Activated T-cell treated with anti-CD3 and anti-CD28 coated beads, Interleukin-2, amount 50 U/mL, for 48 hours (primary cell): ENCODE results near the gene PCDHGB3.
"Not testable (repeated sequence)": the region's sequence is repeated elsewhere in the genome, so short reads cannot be mapped to it uniquely, and the experiment has no call there.

Experiments
- DNase-seq, 2 experiments: peaks; one replicate each; pipeline ENCODE4 v3.0.0-alpha.2; 2020

Gene PCDHGB3

GRCh38 chr5:141393267-141393666, 23.2 kb downstream of the PCDHGB3 start:
- no peak for DNase-seq

- not testable (repeated sequence) for DNase-seq
Measured at GRCh38 chr5:141394401-141395187, 24.6 kb downstream of the PCDHGB3 start.

- DNase-seq, result peak in 1 of 2 experiments; percentile 58
Measured at GRCh38 chr5:141397756-141398551, 27.9 kb downstream of the PCDHGB3 start, which contains the start of gene PCDHGB5. PCDHGB5 (plus strand) TSS chr5:141397947; CDS start chr5:141398128, 181 bp downstream.

- no peak for DNase-seq
Measured at GRCh38 chr5:141398608-141399007, 28.6 kb downstream of the PCDHGB3 start.

DNA sequence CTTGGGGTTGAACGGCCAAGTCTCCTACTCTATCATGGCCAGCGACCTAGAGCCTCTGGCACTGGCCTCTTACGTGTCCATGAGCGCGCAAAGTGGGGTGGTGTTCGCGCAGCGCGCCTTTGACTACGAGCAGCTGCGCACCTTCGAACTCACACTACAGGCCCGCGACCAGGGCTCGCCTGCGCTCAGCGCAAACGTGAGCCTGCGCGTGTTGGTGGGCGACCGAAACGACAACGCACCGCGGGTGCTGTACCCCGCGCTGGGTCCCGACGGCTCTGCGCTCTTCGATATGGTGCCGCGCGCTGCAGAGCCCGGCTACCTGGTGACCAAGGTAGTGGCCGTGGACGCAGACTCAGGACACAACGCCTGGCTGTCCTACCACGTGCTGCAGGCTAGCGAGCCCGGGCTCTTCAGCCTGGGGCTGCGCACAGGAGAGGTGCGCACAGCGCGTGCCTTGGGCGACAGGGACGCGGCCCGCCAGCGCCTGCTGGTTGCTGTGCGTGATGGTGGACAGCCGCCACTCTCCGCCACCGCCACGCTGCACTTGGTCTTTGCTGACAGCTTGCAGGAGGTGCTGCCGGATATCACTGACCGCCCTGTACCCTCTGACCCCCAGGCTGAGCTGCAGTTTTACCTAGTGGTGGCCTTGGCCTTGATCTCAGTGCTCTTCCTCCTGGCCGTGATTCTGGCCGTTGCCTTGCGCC, 29.7 kb downstream of the PCDHGB3 start:
- DNase-seq, result no peak

DNA sequence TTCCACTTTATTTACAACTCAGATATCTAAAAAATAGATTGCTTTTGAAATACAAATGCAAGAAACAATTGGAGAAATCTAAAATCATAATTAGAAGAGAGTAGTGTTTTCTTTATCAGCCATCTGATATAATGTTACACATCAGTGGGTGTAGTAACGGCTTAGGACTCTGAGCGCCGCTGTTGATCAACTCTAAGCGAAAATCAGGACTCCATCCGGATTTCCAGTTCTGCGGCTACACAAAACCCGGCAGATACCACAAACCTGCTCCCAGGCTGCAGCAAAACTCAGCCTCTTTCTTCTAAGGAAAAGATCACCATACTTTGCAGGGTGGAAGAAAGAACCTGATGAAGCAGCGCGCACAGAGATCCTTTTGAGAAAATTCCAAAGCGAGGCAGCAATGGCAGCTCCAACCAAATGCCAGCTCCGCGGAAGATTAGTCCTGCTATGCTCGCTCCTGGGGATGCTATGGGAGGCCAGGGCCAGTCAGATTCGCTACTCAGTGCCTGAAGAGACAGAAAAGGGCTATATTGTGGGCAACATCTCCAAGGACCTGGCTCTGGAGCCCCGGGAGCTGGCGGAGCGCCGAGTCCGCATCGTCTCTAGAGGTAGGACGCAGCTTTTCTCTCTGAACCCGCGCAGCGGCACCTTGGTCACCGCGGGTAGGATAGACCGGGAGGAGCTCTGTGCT, 32.7 kb downstream of the PCDHGB3 start, which contains the start of gene PCDHGA9:
PCDHGA9 (plus strand) TSS at position 226 of the 691 bp plus-strand sequence; CDS start at position 401, 175 bp downstream.
- no peak for DNase-seq

DNA sequence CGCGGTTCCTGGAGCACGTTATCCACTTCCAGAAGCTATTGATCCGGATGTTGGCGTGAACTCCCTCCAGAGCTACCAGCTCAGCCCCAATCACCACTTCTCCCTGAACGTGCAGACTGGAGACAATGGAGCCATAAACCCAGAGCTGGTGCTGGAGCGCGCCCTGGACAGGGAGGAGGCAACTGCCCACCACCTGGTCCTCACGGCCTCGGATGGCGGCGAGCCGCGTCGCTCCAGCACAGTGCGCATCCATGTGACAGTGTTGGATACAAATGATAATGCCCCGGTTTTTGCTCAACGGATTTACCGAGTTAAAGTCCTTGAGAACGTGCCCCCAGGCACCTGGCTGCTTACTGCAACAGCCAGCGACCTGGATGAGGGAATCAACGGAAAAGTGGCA, 33.3 kb downstream of the PCDHGB3 start:
- no peak for DNase-seq

DNA sequence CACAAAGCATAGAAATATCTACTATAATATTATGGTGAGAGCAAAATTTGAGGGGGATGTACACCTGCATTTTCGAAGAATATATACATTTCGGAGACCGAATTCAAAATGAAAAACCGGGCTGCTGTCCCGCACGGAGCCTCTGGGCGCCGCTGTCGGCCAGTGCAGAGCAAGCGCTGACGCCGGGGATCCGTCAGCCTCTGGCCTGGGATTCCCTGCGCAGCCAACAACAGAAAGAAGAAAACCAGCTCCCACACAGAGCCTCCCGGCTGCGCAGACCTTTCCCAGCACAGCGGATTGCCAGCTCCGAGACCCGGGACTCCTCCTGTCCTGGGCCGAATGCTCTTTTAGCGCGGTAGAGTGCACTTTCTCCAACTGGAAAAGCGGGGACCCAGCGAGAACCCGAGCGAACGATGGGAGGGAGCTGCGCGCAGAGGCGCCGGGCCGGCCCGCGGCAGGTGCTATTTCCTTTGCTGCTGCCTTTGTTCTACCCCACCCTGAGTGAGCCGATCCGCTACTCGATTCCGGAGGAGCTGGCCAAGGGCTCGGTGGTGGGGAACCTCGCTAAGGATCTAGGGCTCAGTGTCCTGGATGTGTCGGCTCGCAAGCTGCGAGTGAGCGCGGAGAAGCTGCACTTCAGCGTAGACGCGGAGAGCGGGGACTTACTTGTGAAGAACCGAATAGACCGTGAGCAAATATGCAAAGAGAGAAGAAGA, 37.9 kb downstream of the PCDHGB3 start, which contains the start of gene PCDHGB6:
PCDHGB6 (plus strand) TSS at position 232 of the 716 bp plus-strand sequence; CDS start at position 414, 182 bp downstream.
- peak; percentile 60 to 64 for DNase-seq

DNA sequence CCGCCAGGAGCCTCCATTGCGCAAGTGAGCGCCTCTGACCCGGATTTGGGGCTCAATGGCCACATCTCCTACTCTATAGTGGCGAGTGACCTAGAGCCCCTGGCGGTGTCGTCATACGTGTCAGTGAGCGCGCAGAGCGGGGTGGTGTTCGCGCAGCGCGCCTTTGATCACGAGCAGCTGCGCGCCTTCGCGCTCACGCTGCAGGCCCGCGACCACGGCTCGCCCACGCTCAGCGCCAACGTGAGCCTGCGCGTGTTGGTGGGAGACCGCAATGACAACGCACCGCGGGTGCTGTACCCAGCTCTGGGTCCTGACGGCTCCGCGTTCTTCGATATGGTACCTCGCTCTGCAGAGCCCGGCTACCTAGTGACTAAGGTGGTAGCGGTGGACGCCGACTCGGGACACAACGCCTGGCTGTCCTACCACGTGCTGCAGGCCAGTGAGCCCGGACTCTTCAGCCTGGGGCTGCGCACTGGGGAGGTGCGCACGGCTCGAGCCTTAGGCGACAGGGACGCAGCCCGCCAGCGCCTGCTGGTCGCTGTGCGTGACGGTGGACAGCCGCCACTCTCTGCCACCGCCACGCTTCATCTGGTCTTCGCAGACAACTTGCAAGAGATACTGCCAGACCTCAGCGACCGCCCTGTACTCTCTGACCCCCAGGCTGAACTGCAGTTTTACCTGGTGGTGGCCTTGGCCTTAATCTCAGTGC, 39.7 kb downstream of the PCDHGB3 start:
- DNase-seq, result no peak

- DNase-seq, result no peak
Measured at GRCh38 chr5:141411575-141411974, 41.5 kb downstream of the PCDHGB3 start.

DNA sequence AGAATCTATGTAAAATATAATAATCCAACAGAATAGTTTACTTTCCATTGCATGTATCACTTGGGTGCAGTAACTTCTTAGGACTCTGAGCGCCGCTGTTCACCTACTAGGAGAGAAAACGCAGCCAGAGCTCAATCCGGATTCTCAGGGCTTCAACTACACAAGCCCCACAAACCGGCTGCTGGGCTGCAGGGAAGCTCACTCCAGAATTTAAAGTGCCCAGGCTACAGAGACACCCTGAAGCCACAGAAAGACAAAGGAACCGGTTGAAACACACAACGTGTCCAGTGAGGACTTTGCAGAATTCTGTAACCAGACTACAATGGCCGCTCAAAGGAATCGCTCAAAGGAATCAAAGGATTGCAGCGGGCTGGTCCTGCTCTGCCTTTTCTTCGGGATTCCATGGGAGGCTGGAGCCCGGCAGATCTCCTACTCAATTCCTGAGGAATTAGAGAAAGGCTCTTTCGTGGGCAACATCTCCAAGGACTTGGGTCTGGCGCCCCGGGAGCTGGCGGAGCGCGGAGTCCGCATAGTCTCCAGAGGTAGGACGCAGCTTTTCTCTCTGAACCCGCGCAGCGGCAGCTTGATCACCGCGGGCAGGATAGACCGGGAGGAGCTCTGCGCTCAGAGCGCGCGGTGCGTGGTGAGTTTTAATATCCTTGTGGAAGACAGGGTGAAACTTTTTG, 43.0 kb downstream of the PCDHGB3 start, which contains the start of gene PCDHGA10:
PCDHGA10 (plus strand) TSS at position 134 of the 686 bp plus-strand sequence; CDS start at position 323, 189 bp downstream.
- DNase-seq, result peak in 1 of 2 experiments; percentile 66

DNA sequence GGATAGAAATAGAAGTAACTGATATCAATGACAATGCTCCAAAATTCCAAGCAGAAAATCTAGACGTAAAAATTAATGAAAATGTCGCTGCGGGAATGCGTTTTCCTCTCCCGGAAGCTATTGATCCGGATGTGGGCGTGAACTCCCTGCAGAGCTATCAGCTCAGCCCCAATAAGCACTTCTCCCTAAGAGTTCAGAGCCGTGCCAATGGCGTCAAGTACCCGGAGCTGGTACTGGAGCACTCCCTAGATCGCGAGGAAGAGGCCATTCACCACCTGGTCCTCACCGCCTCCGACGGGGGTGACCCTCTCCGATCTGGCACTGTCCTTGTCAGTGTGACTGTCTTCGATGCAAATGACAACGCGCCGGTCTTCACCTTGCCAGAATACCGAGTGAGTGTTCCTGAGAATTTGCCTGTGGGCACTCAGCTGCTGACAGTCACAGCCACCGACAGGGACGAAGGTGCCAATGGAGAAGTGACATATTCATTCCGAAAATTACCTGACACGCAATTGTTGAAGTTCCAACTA, 43.6 kb downstream of the PCDHGB3 start:
- no peak for DNase-seq

- not testable (repeated sequence) for DNase-seq
Measured at GRCh38 chr5:141414548-141415274, 44.7 kb downstream of the PCDHGB3 start.

DNA sequence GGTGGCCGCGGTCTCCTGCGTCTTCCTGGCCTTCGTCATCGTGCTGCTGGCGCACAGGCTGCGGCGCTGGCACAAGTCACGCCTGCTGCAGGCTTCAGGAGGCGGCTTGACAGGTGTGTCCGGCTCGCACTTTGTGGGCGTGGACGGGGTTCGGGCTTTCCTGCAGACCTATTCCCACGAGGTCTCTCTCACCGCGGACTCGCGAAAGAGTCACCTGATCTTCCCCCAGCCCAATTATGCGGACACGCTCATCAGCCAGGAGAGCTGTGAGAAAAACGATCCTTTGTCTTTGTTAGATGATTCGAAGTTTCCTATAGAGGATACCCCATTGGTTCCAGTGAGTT, 45.2 kb downstream of the PCDHGB3 start:
- not testable (repeated sequence) for DNase-seq

GRCh38 chr5:141417494-141418172, 47.6 kb downstream of the PCDHGB3 start, which contains the start of gene PCDHGB7:
PCDHGB7 (plus strand) TSS chr5:141417677; CDS start chr5:141417860, 183 bp downstream.
- peak; percentile 69 to 71 for DNase-seq

DNA sequence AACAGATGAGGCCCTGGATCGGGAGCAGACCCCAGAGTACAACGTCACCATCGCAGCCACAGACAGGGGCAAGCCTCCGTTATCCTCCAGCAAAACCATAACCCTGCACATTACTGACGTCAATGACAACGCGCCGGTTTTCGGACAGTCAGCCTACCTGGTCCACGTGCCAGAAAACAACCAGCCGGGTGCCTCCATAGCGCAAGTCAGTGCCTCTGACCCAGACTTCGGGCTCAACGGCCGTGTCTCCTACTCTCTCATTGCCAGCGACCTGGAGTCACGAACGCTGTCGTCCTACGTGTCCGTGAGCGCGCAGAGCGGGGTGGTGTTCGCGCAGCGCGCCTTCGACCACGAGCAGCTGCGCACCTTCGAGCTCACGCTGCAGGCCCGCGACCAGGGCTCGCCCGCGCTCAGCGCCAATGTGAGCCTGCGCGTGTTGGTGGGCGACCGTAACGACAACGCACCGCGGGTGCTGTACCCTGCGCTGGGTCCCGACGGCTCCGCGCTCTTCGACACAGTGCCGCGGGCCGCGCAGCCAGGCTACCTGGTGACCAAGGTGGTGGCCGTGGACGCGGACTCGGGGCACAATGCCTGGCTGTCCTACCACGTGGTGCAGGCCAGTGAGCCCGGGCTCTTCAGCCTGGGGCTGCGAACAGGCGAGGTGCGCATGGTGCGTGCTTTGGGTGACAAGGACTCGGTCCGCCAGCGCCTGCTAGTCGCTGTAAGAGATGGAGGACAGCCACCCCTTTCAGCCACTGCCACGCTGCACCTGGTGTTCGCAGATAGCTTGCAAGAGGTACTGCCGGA, 49.2 kb downstream of the PCDHGB3 start:
- DNase-seq, result no peak

DNA sequence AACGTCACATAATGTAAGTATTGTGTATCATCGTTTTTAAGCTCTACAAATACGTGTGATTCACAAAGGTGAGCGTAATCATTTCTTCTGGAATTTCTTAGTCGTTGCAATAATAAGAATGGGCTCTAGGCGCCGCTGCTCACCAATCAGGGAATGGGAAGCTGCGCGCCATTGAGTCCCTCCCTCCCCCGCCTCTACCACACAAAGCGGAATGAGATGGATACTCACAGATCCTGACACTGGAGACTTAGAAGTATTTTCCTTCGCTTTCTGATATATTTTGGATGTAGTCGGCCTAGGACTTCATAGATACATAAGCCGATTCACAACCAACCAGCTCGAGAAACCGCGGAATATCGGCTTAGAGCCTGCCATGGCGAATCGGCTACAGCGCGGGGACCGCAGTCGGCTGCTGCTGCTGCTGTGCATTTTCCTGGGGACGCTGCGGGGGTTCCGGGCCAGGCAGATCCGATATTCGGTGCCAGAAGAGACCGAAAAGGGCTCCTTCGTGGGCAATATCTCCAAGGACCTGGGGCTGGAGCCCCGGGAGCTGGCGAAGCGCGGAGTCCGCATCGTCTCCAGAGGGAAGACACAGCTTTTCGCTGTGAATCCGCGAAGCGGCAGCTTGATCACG, 50.9 kb downstream of the PCDHGB3 start, which contains the start of gene PCDHGA11:
PCDHGA11 (plus strand) TSS at position 197 of the 634 bp plus-strand sequence; CDS start at position 374, 177 bp downstream.
- DNase-seq, result peak; percentile 62 to 66
